HG02840 (cell line): ENCODE measurements around the gene SGSM2.

Experiments used
- ATAC-seq: cut with Tn5 transposase; IDR thresholded peaks from one replicate; pipeline ENCODE4 v1.9.1; 2021; ENCODE audit warnings: mild to moderate bottlenecking, moderate library complexity, moderate number of reproducible peaks; ENCODE audit not compliant: unreplicated experiment, low FRiP score

The SGSM2 gene

DNA sequence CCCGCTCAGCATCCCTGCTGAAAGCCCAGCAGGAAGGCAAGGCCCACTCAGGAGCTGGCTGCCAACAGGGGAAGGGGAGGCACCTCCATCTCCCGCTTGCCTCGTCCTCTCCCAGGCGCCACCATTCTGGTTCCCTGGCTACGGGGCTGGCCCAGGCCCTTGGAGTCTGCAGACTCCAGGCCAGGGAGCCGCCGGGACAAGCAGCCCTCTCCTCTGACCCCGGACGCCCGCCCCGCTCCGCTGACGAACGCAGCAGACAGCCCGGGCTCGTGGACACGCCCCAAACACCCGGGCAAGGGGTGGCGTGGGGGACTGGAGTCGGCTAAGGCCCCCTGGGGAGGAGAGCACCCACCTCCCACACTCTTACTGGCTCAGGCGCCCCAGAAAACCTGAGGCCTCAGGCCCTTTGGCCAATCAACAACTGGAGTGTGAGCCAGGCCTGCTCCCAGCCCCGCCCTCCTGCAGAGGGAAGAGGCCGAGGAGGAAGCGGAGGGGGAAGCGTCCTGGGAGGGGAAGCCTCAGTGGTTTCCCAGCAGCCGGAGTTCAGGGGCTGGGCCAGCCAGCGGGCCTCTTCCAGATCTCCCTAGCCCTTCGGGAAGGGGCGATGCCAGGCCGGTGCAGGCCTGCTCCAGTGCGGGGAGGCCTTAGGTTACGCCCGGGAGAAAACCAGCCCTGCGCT lies 59.4 kb downstream of the SGSM2 start:
- no peak for ATAC-seq

- ATAC-seq = no peak
Measured at GRCh38 chr17:2397247-2398171, 60.2 kb downstream of the SGSM2 start.

DNA sequence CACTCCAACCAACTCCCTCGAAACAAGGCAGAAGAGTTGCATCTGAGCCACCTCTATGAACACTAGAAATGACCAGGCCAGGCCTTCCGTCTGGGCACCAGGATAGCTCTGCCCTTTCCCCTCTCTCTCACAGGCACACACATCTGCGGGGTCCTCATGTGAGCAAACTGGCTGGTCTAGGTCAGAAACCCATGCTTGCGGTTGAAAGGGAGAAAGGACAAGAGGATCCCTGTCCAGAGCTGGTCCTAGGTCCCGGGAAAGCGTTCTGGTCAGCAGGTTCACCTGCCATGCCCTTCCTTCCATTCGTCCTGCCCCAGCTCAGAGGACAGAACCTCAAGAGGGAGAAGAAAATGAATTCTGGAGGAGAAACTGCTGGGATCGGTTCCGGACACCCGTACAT lies 60.9 kb downstream of the SGSM2 start:
- ATAC-seq = no peak

GRCh38 chr17:2398655-2399571 lies 61.6 kb downstream of the SGSM2 start:
- ATAC-seq = no peak

GRCh38 chr17:2399572-2400473 lies 62.5 kb downstream of the SGSM2 start:
- ATAC-seq = peak; percentile 31

- no peak for ATAC-seq
Measured at GRCh38 chr17:2400474-2400866, 63.2 kb downstream of the SGSM2 start.

GRCh38 chr17:2400877-2401425 lies 63.6 kb downstream of the SGSM2 start, which contains the start of gene MNT:
Gene MNT, minus strand, starts transcription at chr17:2401060. Its CDS starts 348 bp downstream, at chr17:2400712.
- peak; percentile 28 for ATAC-seq

DNA sequence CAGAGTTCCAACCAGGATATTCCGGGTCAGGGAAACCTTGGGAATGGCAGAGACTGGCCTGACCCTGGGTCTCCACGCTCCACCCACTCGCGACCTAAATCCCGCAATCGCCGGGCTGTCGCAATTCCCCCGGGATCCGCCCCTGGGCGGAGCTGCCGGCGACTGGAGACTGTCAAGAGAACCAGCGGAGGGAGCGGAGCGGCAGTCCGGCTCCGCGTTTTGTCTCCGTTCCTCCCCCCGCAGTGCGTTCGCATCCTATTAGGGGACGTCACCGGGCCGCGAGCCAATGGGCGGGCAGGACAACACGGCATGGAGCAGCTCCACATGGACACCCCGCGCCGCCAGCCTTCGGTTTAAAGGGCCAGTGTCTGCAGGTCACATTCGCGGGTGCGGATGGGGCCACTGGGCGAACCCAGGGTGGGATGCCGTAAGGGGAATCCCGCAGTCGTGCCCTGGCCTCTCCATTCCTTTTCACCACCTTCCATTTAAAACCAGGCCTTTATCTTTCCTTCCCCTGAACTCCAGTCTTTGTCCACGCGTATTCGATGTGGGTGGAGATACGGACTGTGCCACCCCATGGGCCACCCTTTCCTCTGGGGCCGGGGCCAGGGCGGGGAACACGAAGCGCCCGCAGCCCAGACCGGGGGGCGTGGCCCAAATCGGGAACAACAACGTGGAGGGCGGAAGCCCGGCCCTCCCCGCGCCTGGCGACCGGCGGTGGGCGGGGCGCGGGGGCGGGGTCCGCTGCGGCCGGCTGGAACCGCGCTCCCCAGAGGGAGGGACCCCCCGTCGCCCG lies 64.3 kb downstream of the SGSM2 start:
- peak; percentile 57 for ATAC-seq

- no peak for ATAC-seq
Measured at GRCh38 chr17:2402544-2402943, 65.2 kb downstream of the SGSM2 start.

- no peak for ATAC-seq
Measured at GRCh38 chr17:2403044-2403443, 65.7 kb downstream of the SGSM2 start.

- ATAC-seq = no peak
Measured at GRCh38 chr17:2405247-2405926, 68.1 kb downstream of the SGSM2 start.

DNA sequence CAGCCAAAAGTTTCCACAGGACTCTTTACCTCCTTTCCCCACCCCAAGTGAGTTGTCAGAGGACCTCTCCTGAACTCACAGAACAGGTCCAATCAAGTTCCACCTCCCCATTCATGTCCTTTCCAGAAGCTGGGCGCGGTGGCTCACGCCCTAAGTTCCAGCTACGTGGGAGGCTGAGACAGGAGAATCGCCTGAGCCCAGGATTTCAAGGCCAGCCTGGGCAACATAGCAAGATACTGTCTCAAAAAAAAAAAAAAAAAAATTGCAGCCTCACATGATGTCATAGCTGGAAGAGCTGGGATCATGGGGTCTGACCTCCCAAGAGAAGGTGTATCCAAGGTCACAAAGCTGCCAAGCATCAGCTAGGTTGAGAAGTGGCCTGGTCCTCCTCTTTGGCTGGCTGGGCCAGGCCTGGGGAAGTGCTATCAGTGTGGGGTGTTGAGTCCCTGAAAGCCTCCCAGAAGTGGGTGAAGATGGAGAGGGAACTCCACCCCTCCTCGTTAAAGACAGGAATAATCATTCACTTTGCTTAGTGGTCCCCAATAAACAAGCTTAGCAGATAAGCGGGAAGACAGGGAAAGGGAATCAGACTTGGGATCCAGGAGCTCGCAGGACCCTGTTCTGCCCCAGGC lies 69.1 kb downstream of the SGSM2 start:
- no peak for ATAC-seq

GRCh38 chr17:2406903-2407790 lies 69.8 kb downstream of the SGSM2 start:
- no peak for ATAC-seq

DNA sequence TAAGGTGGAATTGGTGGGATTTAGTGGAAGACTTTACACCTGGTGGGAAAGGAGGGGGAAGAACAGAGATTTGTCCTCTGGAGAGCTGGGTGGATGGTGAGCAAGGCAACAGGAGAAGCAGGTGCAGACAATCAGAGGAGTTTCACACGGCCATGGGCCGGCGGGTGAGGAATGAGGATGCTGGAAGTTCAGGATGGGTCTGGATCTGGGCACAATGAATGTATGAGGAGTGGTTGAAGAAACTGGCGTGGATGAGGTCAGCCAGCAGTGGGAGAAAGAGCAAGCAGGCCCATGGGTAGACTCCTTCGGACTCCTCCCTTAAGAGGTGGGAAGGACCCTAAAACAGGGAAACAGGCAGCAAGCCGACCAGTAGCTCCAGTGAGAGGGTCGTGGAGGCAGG lies 73.7 kb downstream of the SGSM2 start:
- no peak for ATAC-seq

DNA sequence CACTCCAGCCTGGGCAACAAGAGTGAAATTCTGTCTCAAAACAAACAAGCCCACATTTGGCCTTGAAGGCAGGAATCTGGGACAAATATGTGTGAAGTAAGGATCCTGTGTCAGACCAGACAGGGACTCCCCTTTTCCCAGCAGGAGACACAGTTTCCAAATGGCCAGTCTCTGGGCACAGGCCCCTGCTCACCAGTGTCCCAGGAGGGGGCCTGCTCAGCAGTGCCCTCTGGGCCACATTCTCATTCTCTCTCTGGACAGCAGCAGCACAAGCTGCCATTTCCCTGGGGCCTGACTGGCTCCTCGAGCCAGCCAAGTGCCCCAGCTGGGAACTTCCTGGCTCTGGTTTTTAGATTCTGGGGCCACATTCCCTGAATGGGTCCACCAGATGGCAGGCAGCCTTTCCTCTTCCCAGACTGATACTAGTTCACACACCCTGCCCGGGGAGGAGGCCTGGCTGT lies 75.3 kb downstream of the SGSM2 start:
- ATAC-seq = no peak

DNA sequence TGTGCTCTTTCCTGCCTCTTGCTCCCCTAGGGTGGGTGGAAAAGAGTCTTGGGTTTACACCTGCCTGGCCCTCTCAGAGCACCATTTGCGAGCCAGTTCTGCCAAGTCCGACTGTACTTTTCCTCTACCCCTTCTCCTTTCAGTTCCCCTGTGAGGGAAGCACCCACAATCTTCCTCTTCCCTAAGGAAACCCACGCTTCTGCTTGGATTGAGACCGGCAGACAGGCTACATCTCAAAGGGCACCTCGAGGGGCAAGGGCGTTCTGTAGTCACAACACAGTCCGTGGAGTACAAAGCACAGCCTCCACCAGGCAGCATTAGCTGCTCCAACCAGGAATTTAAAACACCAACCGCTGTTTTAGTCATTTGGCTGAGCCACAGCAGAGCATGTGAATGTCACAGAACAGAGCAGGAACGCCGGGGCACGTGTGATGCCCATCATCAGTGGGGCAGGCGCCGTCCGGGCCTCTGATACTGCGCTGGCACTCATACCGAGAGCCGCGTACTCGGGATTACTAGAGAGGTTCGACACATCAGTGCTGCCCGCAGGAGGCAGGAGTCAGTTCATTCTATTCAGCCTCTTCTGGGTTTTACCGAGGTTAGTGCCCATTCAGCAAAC lies 77.3 kb downstream of the SGSM2 start:
- no peak for ATAC-seq
